HepG2 (cell line): Measurements from ENCODE around the gene ANKRD52.

ENCODE experiments used
- BRCA1 ChIP-seq: sonication (generic); formaldehyde crosslinking; IDR thresholded peaks from 2 replicates; pipeline ENCODE4 v1.4.0; 2020; ENCODE audit warnings: missing genetic modification reagents
- CREB1 ChIP-seq, 2 experiments: fragments of 450-650 bp in 1 of 2; IDR thresholded peaks; 2 replicates each; pipeline ENCODE4 v1.6.1; 2016 to 2017; ENCODE audit warnings: control low read depth in 1 of 2, mild to moderate bottlenecking in 1 of 2, missing compliant biosample characterization in 1 of 2, missing genetic modification characterization in 1 of 2
- FOXM1 ChIP-seq: sonication (generic); formaldehyde crosslinking; IDR thresholded peaks from 2 replicates; pipeline ENCODE4 v1.5.0; 2020; ENCODE audit warnings: missing genetic modification reagents
- FOXP1 ChIP-seq, 2 experiments: fragments of 450-650 bp in 1 of 2; IDR thresholded peaks; 2 replicates each; pipeline ENCODE4 v1.6.1; 2017 to 2018; ENCODE audit warnings: antibody characterized with exemption in 1 of 2
- MYNN ChIP-seq: sonication (generic); formaldehyde crosslinking; IDR thresholded peaks from 2 replicates; pipeline ENCODE4 v1.4.0; 2020; ENCODE audit warnings: mild to moderate bottlenecking, low read depth, missing genetic modification reagents
- PCBP2 ChIP-seq: fragments of 200-400 bp; formaldehyde crosslinking; optimal IDR thresholded peaks from 2 replicates; pipeline ENCODE3; 2018; ENCODE audit warnings: low read length, low read depth; ENCODE audit not compliant: poor library complexity, severe bottlenecking
- SMARCE1 ChIP-seq: fragments of 450-650 bp; IDR thresholded peaks from 2 replicates; pipeline ENCODE4 v1.6.1; 2017; ENCODE audit warnings: borderline replicate concordance
- TP53 ChIP-seq: sonication (generic); formaldehyde crosslinking; conservative IDR thresholded peaks from 2 replicates; pipeline ENCODE4 v1.4.0; 2020; ENCODE audit warnings: missing genetic modification reagents
- ZFP36L1 ChIP-seq: sonication (generic); formaldehyde crosslinking; IDR thresholded peaks from 2 replicates; pipeline ENCODE4 v1.8.0; 2022; ENCODE audit warnings: mild to moderate bottlenecking, missing genetic modification reagents, moderate library complexity
- ZNF761 ChIP-seq: sonication (generic); formaldehyde crosslinking; conservative IDR thresholded peaks from 2 replicates; pipeline ENCODE4 v1.4.0; 2020; ENCODE audit warnings: mild to moderate bottlenecking, missing genetic modification reagents
- TF ChIP-seq, protein P1 (sequence below): sonication (generic); formaldehyde crosslinking; IDR thresholded peaks from 2 replicates; pipeline ENCODE4 v1.5.0; 2020; ENCODE audit warnings: missing genetic modification reagents
- TF ChIP-seq, protein P2 (sequence below): sonication (generic); formaldehyde crosslinking; IDR thresholded peaks from 2 replicates; pipeline ENCODE4 v1.4.0; 2020; ENCODE audit warnings: missing genetic modification reagents, borderline replicate concordance
- TF ChIP-seq, protein P3 (sequence below): sonication (generic); formaldehyde crosslinking; IDR thresholded peaks from 2 replicates; pipeline ENCODE4 v1.5.0; 2020; ENCODE audit warnings: mild to moderate bottlenecking, missing genetic modification reagents, moderate library complexity

DNA sequence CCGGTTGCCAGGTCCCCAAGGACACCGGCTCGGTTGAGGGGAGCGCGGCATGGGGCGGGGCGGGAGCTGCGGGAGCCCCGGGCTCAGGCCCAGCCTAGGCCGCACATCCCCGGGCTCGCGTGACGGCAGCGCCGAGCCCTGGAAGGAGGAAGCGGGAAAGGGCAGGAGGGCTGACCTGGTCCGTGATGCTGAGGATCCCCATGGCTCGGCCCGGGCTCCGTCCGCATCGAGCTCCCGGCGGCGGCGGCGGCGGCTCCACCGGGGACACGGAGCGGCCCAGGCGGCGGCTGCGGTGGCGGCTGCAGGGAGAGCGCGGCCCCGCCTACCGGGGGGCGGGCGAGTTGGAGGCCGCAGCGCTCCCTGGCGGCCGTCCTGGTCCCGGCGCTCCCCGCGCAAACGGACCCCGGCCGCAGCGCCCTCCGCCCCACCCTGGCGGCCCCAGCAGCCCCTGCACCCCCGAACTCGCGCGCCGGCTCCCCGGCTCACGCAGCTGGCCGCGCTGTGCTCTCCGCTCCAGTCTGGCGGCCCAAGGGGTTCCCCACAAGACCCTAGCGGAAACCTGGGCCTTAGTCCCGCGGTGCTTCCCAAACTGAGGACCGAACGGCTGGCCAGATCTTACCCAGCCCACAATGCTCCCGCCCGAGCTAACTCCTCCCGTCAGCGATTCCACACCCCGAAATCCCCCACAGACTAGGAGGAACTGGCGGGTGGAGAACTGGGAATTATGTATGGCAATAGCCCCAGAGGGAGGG is at the start of gene ANKRD52:
- TF ChIP-seq BRCA1 (CRISPR knock-in tag) (no peak), FOXM1 (CRISPR knock-in tag) (no peak), ZFP36L1 (CRISPR knock-in tag) (no peak), MYNN (CRISPR knock-in tag) (no peak), FOXP1 (IDR thresholded peaks at IDR 0.05) (no peak), FOXP1 (CRISPR knock-in tag; IDR thresholded peaks at IDR 0.05) (no peak), CREB1 (IDR thresholded peaks at IDR 0.05) (no peak), CREB1 (CRISPR knock-in tag; IDR thresholded peaks at IDR 0.05) (no peak), SMARCE1 (no peak), ZNF761 (CRISPR knock-in tag) (no peak), PCBP2 (no peak), TP53 (CRISPR knock-in tag) (no peak)
- TF ChIP-seq, protein P1, sequence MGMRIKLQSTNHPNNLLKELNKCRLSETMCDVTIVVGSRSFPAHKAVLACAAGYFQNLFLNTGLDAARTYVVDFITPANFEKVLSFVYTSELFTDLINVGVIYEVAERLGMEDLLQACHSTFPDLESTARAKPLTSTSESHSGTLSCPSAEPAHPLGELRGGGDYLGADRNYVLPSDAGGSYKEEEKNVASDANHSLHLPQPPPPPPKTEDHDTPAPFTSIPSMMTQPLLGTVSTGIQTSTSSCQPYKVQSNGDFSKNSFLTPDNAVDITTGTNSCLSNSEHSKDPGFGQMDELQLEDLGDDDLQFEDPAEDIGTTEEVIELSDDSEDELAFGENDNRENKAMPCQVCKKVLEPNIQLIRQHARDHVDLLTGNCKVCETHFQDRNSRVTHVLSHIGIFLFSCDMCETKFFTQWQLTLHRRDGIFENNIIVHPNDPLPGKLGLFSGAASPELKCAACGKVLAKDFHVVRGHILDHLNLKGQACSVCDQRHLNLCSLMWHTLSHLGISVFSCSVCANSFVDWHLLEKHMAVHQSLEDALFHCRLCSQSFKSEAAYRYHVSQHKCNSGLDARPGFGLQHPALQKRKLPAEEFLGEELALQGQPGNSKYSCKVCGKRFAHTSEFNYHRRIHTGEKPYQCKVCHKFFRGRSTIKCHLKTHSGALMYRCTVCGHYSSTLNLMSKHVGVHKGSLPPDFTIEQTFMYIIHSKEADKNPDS (CRISPR knock-in tag) = no peak
- TF ChIP-seq, protein P2, sequence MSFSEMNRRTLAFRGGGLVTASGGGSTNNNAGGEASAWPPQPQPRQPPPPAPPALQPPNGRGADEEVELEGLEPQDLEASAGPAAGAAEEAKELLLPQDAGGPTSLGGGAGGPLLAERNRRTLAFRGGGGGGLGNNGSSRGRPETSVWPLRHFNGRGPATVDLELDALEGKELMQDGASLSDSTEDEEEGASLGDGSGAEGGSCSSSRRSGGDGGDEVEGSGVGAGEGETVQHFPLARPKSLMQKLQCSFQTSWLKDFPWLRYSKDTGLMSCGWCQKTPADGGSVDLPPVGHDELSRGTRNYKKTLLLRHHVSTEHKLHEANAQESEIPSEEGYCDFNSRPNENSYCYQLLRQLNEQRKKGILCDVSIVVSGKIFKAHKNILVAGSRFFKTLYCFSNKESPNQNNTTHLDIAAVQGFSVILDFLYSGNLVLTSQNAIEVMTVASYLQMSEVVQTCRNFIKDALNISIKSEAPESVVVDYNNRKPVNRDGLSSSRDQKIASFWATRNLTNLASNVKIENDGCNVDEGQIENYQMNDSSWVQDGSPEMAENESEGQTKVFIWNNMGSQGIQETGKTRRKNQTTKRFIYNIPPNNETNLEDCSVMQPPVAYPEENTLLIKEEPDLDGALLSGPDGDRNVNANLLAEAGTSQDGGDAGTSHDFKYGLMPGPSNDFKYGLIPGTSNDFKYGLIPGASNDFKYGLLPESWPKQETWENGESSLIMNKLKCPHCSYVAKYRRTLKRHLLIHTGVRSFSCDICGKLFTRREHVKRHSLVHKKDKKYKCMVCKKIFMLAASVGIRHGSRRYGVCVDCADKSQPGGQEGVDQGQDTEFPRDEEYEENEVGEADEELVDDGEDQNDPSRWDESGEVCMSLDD = peak; percentile 93
- TF ChIP-seq, protein P3, sequence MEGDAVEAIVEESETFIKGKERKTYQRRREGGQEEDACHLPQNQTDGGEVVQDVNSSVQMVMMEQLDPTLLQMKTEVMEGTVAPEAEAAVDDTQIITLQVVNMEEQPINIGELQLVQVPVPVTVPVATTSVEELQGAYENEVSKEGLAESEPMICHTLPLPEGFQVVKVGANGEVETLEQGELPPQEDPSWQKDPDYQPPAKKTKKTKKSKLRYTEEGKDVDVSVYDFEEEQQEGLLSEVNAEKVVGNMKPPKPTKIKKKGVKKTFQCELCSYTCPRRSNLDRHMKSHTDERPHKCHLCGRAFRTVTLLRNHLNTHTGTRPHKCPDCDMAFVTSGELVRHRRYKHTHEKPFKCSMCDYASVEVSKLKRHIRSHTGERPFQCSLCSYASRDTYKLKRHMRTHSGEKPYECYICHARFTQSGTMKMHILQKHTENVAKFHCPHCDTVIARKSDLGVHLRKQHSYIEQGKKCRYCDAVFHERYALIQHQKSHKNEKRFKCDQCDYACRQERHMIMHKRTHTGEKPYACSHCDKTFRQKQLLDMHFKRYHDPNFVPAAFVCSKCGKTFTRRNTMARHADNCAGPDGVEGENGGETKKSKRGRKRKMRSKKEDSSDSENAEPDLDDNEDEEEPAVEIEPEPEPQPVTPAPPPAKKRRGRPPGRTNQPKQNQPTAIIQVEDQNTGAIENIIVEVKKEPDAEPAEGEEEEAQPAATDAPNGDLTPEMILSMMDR = peak; percentile 61
